HepG2 (cell line): Measurements from ENCODE around the gene ABCC8. TPM values are rescaled to one million over a fixed set of nuclear protein-coding genes. Genes with fewer than 3 reads are reported as not detected.
A peak's percentile ranks its signal among the peaks of the same experiment; 100 is the strongest.

ENCODE experiments used
- ATAC-seq: fragments of 200-7000 bp; cut with Tn5 transposase; 3 replicates; pipeline ENCODE4 v1.9.1; 2020; ENCODE audit warnings: mild to moderate bottlenecking, moderate library complexity
- BruUV-seq: library from RNA; stranded (reverse); fragments of 400-500 nt; replicated peaks from 2 replicates; lab custom pipeline; 2021; lab: Mats Ljungman, UMichigan
- CTCF ChIA-PET: fragments of 300-600 bp; formaldehyde crosslinking; extraction: SDS; loops from one replicate; lab custom pipeline; 2021; ENCODE audit warnings: low total read pairs, inconsistent platforms, low intra/inter-chr PET ratio; lab: Yijun Ruan, JAX
- POLR2A ChIA-PET: fragments of 350-600 bp; sonication (Branson Sonifier 250); formaldehyde crosslinking; loops from one replicate; lab custom pipeline; 2020; ENCODE audit warnings: antibody characterized with exemption, inconsistent platforms; lab: Yijun Ruan, JAX
- DNase-seq: peaks from one replicate; pipeline ENCODE4 v3.0.0-alpha.2; 2015; ENCODE audit warnings: low spot score
- FAIRE-seq: peaks from 3 replicates; lab custom pipeline; 2011; peaks lifted over from hg19 to GRCh38; lab: Jason Lieb, UNC
- H2AFZ ChIP-seq: one replicate; pipeline ENCODE4 v1.6.1; 2011; ENCODE audit warnings: low read length, inconsistent platforms
- H3K27ac ChIP-seq: fragments of 300-600 bp; 3 replicates; pipeline ENCODE4 v1.8.0; 2011; ENCODE audit warnings: mixed run types, mild to moderate bottlenecking, mixed read lengths, low read length, inconsistent platforms; ENCODE audit not compliant: insufficient read depth; ENCODE audit errors: extremely low read length
- H3K27me3 ChIP-seq, 2 experiments: fragments of 200-600 bp in 1 of 2; 2 replicates in 1 of 2; 3 replicates in 1 of 2; pipeline versions ENCODE4 v1.6.0 to v1.8.0; 2011; ENCODE audit warnings: low read length in 2 of 2, mild to moderate bottlenecking in 2 of 2, moderate library complexity in 2 of 2, inconsistent platforms in 1 of 2; ENCODE audit not compliant: insufficient read depth in 2 of 2, control insufficient read depth in 1 of 2
- H3K36me3 ChIP-seq, 2 experiments: fragments of 200-600 bp in 1 of 2; replicated peaks in 1 of 2; 2 replicates in 1 of 2; 3 replicates in 1 of 2; pipeline versions ENCODE4 v1.5.1 to v1.8.0; 2011; ENCODE audit warnings: low read length in 2 of 2, inconsistent platforms in 1 of 2; ENCODE audit not compliant: insufficient read depth in 2 of 2, control insufficient read depth in 1 of 2
- H3K4me1 ChIP-seq: 2 replicates; pipeline ENCODE4 v1.5.1; 2012; ENCODE audit warnings: low read length, inconsistent platforms; ENCODE audit not compliant: insufficient read depth
- H3K4me2 ChIP-seq: 2 replicates; pipeline ENCODE4 v1.6.0; 2011; ENCODE audit warnings: low read depth, low read length, inconsistent platforms
- H3K4me3 ChIP-seq, 3 experiments: fragments of 200-600 bp in 1 of 3; sonication (generic), shearing (Covaris generic) in 1 of 3; replicated peaks in 1 of 3; 2 replicates each; pipeline ENCODE4 v1.5.1; 2011 to 2016; ENCODE audit warnings: low read length in 3 of 3, inconsistent platforms in 2 of 3, low read depth in 2 of 3, mild to moderate bottlenecking in 2 of 3, control low read depth in 1 of 3, mixed read lengths in 1 of 3; ENCODE audit not compliant: insufficient read depth in 1 of 3
- H3K79me2 ChIP-seq: one replicate; pipeline ENCODE4 v1.6.1; 2011; ENCODE audit warnings: low read length, inconsistent platforms; ENCODE audit not compliant: insufficient read depth
- H3K9ac ChIP-seq: 2 replicates; pipeline ENCODE4 v1.6.0; 2011; ENCODE audit warnings: mild to moderate bottlenecking, low read depth, low read length, inconsistent platforms; ENCODE audit not compliant: insufficient read depth
- H3K9me3 ChIP-seq: 2 replicates; pipeline ENCODE4 v1.5.1; 2012; ENCODE audit warnings: mild to moderate bottlenecking, low read length
- H4K20me1 ChIP-seq: 2 replicates; pipeline ENCODE4 v1.6.0; 2011; ENCODE audit warnings: inconsistent platforms, mild to moderate bottlenecking, low read length, moderate library complexity; ENCODE audit not compliant: insufficient read depth
- HMGXB3 ChIP-seq: sonication (generic); formaldehyde crosslinking; IDR thresholded peaks from 2 replicates; pipeline ENCODE4 v1.4.0; 2020; ENCODE audit warnings: missing genetic modification reagents, borderline replicate concordance
- MED1 ChIP-seq: sonication (generic); formaldehyde crosslinking; IDR thresholded peaks from 2 replicates; pipeline ENCODE4 v1.4.0; 2020; ENCODE audit warnings: missing genetic modification reagents
- MNT ChIP-seq: fragments of 450-650 bp; IDR thresholded peaks from 2 replicates; pipeline ENCODE4 v1.6.1; 2016
- ZHX1 ChIP-seq: sonication (generic); formaldehyde crosslinking; IDR thresholded peaks from 2 replicates; pipeline ENCODE4 v1.8.1; 2022; ENCODE audit warnings: low read depth, mild to moderate bottlenecking, missing genetic modification reagents
- ZNF503 ChIP-seq: sonication (generic); formaldehyde crosslinking; IDR thresholded peaks from 2 replicates; pipeline ENCODE4 v1.4.0; 2020; ENCODE audit warnings: missing genetic modification reagents
- ZNF792 ChIP-seq: IDR thresholded peaks from 2 replicates; pipeline ENCODE4 v1.6.1; 2016
- WGBS: methylation state at CpG from one replicate; pipeline ENCODE4 v1.1.6; 2017; ENCODE audit warnings: low lambda C conversion rate; 5-methylcytosine and 5-hydroxymethylcytosine counted together
- in situ Hi-C: cut with HindIII; loops from 2 replicates; pipeline ENCODE4 v1.10.0; 2017; ENCODE audit warnings: low pct_unique_long_range_greater_than_20kb; ENCODE audit not compliant: extremely low pct_ligation_motif_present
- intact Hi-C: fragments of 100-400 bp; cut with micrococcal nuclease; formaldehyde crosslinking; loops from one replicate; pipeline ENCODE4 v1.10.0; 2022; ENCODE audit not compliant: unreplicated experiment
- polyA plus RNA-seq, 8 experiments: library from polyadenylated mRNA; depleted of rRNA in 3 of 8; stranded (reverse) in 7 of 8; unstranded in 1 of 8; fragments of >200 nt; fragmentation: Illumina TruSeq in 4 of 8; extraction: Trizol in 4 of 8; gene quantifications; 2 replicates each; pipeline versions ENCODE4 v1.2.1 to v1.2.3, GENCODE V29; 2011 to 2016; ENCODE audit warnings: low read depth in 4 of 8, missing spikeins in 1 of 8, mixed read lengths in 1 of 8; ENCODE audit not compliant: insufficient read depth in 1 of 8
- total RNA-seq, 5 experiments: library from RNA; depleted of rRNA; stranded (reverse); fragments of >200 nt; fragmentation: Illumina TruSeq; extraction: Trizol; gene quantifications; 2 replicates each; pipeline ENCODE4 v1.2.3, GENCODE V29; 2016; ENCODE audit warnings: low read depth in 1 of 5

ABCC8 gene
- total and polyA plus RNA-seq, 2 of the 13 experiments (the other 11 are each of a cell fraction or from before 2014, with no cell fraction given) = not detected

GRCh38 chr11:17395554-17395961, 81.1 kb downstream of the ABCC8 start:
- Histone ChIP-seq H3K36me3 (no peaks in the 10 kb centered on the region), H3K79me2 (no peaks in the 10 kb centered on the region), H3K4me1 (no peaks in the 10 kb centered on the region), H3K9me3 (no peaks in the 10 kb centered on the region), H3K9ac (no peak overlapping the region), H3K27me3 (peaks cover 5 to 59% of the 10 kb centered on the region in 2 experiments), H3K27ac (no peak overlapping the region), H3K4me3 (no peak overlapping the region), H4K20me1 (no peaks in the 10 kb centered on the region), H2AFZ (no peak overlapping the region), H3K4me2 (no peak overlapping the region)
- WGBS = 52% methylated on average over 20 of the region's 20 CpGs
- ChIA-PET CTCF (no interaction called here), POLR2A (no interaction called here)
- intact Hi-C loops (no loop called here), in situ Hi-C loops (no loop called here)
- no peak for TF ChIP-seq ZNF503 (CRISPR knock-in tag)
- TF ChIP-seq MNT = peak; percentile 84
- TF ChIP-seq ZNF792 = no peak
- no peak for ATAC-seq
- BruUV-seq = no TSS peak
- no peak for DNase-seq
- FAIRE-seq = no peak

- Histone ChIP-seq H3K9me3 (no peaks in the 10 kb centered on the region), H3K27me3 (peaks cover 3 to 55% of the 10 kb centered on the region in 2 experiments), H3K4me3 (no peak overlapping the region), H3K79me2 (no peaks in the 10 kb centered on the region), H3K4me1 (0 out of 2 replicates have a peak, but pooled peaks cover 2% of the 10 kb centered on the region), H3K4me2 (no peak overlapping the region), H4K20me1 (no peaks in the 10 kb centered on the region), H3K27ac (no peak overlapping the region), H2AFZ (no peak overlapping the region), H3K36me3 (no peaks in the 10 kb centered on the region), H3K9ac (no peak overlapping the region)
- WGBS = 21% methylated on average over 4 of the region's 10 CpGs
- peak; percentile 17; the same call in 1 of the 3 replicates for ATAC-seq
- no TSS peak for BruUV-seq
- FAIRE-seq = no peak
- intact Hi-C loops (no loop called here), in situ Hi-C loops (no loop called here)
- no peak for DNase-seq
- ChIA-PET POLR2A (no interaction called here), CTCF (no interaction called here)
- TF ChIP-seq MED1 (CRISPR knock-in tag) (no peak), HMGXB3 (CRISPR knock-in tag) (no peak), ZHX1 (CRISPR knock-in tag) (no peak)
Observed at GRCh38 chr11:17394743-17395390, 81.8 kb downstream of the ABCC8 start.
